ENCODE results near the gene CELSR1.

Gene CELSR1

DNA sequence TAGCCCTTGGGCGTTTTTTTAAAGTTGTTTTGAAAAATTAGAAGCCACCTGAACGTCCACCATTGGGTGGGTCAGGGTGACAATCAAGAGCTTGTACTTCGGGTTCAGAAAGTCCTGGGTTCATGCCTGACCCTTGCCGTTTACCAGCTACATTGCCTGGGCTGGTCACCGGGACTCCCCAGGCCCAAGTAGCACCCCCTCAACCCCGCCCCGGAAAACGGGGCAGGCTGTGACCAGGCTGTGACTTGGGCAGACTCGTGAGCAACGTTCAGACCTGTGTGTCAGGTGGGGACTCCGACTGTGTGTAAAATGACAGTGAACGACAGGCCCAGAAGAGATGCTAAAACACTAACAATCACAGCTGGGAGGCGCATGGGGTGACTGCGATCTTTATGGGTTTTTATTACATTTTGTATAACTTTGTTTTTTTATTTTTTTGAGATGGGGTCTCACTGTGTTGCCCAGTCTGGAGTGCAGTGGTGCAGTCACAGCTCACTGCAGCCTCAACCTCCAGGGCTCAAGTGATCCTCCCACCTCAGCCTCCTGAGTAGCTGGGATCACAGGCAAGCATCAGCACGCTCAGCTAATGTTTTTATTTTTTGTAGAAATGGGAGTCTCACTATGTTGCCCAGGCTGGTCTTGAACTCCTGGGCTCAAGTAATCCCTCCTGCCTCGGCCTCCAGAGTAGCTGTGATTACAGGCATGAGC, 145.1 kb downstream of the CELSR1 start:
- DNase-seq: no peak

DNA sequence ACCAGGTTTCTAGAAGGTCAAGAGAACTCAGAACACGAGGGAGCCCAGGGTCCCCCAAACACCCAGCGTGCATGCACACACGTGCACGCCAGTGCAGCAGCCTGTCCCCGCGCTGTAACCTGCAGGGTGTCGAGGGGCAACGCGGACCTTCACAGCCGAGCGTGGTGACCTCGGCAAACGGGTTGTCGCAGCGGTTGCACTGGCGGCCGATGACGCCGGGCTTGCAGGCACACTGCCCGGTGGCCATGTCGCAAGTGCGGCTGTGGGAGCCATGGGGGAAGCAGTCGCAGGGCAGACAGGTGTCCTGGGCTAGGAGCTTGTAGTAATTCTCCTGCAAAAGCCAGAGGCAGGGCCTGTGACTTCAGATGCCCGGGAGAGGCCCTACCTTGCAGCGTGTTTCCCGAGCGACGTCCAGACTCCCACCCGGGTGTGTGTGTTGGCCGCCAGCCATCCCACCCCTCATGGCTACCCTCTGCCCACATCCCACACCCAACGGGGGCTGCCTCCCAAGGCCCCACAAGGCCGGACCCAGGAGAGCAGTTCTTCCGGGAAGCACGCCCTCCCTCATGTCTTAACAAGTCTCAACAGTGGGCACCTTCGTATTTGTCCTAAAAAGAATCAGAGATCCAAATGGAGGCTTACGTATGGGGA, 145.8 kb downstream of the CELSR1 start:
- no peak for DNase-seq

DNA sequence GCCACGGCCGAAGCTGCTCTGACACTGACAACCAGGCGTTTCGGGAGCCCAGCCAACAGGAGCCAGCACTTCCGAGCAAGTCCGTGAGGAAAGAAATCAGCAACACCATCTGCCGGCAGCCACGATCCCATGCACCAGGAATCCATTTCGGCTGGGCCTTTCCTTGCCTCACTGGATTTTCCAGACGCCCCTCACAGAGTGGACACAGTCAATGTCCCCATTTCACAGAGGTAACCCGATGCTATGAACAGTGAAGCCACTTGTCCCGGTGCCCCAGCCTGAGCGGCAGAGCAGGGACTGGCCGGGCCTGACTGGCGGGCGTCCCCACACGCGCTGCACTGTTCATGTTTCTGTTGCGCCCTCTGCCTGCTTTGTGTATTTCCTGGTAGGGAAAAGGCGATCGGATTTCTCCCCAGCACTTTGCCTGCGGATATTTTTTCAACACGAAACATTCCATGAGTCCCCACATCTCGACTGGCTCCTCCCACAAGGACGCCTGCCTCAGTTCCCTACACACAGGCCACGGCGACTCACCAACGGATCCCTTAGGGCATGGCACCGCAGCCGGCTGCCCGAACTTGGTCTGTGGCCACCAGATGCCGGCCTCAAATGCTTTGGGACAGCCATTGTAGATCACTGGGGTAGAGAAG, 146.6 kb downstream of the CELSR1 start:
- DNase-seq: no peak

DNA sequence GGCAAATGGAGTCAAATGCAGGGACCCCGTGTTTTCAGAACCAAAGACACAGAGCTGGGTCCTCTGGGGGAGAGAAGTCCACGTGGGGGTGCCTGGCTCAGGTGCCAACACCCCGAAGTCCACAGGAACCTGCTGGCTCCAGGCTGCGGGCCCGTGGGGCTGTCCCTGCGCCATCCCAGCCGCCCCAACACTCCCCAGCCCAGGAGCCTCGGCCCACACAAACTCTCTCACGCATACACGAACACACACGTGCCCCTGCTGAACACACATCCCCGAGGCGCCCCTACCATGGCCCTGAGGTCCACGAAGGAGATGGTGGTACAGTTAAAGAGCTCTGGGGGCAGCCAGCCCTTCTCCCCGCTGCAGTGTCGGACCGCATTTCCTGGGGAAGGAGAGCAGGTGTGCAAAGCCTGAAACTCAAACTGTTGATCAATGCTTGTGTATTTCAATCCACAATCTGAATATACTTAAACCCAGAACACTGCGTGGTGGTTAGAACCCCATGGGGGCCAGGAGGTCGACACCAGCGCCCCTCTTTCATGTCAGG, 147.2 kb downstream of the CELSR1 start:
- no peak for DNase-seq

DNA sequence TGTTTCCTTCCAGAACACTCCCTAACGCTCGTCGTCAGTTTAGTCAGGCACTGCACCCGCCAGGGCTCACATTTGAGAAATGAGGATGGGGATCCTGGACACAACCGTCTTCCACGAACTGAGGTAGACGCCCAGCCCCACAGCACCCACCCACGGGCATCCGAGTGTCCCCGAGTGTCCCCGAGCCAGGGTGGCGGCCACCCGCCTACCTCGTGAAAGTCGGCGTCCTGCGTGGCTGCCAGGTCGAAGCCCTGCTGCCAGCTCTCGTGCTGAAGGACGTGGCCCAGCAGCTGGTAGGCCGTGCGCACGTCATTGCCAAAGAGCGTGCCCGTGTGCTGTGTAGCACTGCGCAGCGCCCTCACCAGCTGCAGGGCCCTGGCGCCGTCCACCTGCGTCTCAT, 148.3 kb downstream of the CELSR1 start:
- DNase-seq: no peak

DNA sequence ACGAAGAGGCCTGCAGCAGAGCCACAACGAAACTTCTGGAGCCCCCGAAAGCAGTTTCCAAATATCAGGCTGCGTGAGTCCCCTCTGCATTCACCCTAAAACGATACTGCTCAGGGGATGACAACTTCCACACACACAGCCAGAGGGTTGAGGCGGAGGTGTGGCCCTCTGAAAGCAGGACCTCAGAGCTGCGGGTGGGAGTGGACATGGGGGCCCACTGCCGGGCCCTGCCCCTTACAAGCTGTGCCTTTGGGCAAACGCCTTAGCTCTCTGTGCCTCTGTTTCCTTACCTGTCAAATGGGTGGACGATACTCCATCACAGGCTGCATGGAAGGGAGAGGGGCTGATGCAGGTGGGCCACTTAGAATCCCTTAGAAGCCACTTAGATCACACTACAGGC, 148.8 kb downstream of the CELSR1 start:
- DNase-seq: no peak

DNA sequence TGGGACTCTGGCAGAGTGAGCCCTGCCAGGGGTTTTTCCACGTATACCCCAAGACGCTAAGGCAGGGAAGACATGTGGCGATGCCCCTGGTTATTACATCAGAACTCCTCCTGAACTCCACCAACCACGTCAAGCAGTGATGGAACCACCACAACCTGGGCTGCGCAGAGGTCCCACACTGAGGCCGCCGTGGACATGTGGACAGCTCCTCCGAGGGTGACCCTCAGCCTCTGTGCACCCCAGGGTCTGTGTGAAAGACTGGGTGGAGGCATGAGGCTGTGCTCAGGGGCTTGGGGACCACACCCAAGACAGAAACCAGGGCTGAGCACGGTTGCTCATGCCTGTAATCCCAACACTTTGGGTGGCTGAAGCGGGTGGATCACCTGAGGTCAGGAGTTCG, 149.7 kb downstream of the CELSR1 start:
- DNase-seq: no peak

DNA sequence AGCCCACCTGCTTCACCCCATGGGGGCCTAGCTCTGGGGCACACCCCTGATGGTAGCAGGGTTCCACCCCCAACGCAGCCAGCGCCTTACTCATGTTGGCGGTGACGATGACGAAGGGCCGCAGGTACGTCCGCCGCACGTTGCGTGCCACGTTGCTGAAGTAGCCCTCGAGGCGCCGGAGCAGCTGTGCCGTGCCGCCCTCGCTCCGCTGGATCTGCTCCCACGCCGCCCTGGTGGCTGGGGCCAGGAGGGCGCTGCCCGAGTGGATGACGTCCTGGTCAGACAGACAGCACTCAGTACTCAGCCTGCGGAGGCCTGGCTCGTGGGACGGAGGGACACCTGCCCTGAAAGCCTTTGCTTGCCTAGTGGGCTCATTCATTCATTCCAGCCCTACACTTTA, 151.1 kb downstream of the CELSR1 start:
- no peak for DNase-seq

DNA sequence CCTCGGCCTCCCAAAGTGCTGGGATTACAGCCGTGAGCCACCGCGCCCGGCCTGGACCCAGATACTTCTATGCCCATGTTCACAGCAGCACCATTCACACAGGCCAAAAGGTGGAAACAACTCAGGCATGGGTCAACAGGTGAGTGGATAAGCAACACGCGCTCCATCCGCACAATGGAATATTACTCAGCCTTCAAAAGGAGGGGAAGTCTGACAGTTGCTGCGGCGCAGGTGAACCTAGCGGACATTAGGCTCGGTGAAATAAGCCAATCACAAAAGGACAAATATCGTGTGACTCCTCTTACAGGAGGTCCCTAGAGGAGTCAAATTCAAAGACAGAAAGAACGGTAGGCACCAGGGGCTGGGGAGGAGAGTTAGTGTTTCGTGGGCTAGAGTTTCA, 154.9 kb downstream of the CELSR1 start:
- no peak for DNase-seq

DNA sequence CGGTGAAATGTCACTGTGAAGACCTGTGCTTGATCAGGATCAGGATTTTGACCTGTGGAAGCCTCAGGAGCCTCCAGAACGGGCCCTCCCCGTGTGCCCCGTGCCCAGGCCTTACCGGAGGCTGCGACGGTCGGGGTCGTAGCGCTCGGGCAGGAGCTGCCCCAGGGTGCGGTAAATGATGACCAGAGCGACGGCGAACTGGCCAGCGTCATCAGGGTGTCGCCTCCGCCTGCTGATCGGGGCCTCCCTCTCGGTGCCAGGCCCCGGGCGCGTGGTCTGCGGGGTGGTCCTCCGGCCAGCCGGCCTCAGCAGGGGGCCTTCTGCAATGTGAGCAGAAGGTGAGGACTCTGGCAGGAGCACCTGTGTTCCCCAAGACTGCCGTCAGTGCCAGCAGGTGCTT, 155.7 kb downstream of the CELSR1 start:
- no peak for DNase-seq

DNA sequence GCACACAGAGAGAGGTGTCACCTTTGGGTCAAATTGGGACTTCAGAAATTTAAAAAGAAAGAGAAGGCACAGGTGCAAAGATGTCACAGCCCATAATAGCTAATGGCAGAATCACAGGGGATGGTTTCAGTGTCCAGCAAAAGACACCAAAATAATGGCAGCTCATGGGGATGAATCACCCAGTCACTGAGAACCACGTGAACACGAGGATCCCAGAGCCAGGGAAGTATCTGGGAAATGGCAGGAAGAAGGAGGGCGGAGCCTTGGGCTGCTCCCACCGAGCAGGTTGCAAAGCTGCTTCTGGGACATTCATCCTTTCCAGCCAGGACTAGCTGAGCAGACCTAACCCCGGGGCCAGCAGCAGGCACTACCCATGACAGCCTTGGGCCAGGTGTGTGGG, 156.3 kb downstream of the CELSR1 start:
- no peak for DNase-seq

DNA sequence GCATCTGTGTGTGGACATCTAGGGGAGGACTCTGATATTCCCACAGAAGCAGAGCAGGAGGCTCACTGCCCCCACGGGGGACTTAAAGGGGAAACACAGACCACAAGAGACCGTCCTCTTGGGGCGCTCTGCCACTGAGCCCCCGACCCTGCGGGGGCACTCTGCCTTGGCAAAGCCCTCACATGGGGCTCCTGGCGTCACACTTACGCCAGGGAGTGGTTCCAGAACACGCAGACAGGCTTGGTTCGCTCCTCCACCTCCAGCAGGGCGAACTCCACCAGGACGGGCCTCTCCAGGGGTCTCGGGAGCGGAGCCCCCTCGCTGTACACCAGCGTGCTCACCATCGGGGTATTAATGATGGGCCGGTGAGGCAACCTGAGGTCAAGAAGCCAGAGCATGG, 156.8 kb downstream of the CELSR1 start:
- DNase-seq: no peak

DNA sequence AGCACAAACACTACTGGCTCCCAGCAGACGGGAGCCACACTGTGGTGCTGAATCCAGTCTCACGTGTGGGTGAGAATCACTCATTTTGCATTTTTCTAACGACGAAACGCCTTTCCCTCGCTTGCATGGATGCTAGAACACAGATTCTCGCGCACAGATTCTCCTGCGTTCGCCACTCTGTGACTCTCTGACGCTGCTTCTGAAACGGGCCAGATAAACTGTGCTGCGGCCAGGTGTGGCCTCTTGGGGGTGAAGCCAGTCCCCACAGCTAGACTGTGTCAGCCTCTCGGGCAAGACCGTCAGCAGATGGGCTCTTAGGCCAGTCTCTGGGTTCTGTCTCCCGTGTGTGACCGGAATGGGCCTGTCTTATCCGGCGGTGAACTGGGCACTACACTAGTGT, 157.4 kb downstream of the CELSR1 start:
- no peak for DNase-seq

DNA sequence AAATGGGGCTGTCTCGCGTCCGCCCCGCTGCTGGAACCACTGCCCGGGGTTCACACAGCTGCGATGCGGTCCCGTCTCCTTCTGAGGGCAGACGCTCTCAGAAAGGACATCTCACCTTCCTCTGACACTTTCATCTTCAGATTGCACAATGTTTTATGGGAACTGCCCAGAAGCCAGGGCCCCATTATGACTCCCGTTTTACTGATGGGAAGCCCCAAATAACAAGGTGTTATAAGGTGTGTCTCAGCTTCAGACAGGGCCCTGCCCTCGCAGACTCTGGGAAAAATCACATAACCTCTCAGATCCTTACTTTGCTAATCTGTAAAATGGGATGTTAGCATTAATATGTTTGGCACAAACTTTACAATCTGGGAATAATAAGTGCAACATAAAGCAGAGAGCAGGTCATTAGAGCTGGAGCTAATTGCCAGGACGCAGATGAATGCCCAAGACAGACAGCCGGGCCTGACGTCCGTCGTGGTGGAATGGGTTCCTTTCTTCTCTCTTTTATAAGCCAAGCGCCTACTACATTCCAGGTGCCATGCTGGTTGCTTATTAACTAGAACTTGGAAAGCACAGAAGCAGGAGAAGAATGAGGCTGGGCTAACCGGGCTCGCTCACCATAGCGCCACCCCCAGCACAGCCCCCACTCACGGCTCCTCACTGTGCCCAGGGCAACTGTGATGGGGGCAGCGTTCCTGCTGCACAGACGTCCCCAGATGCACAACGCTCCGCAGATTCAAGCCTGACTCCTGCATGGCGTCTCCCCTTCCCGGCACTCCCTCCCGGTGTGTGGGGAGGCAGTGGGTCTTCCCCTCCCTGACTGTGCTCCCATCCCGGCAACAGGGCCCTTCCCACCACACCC, 158.1 kb downstream of the CELSR1 start:
- no peak for DNase-seq

DNA sequence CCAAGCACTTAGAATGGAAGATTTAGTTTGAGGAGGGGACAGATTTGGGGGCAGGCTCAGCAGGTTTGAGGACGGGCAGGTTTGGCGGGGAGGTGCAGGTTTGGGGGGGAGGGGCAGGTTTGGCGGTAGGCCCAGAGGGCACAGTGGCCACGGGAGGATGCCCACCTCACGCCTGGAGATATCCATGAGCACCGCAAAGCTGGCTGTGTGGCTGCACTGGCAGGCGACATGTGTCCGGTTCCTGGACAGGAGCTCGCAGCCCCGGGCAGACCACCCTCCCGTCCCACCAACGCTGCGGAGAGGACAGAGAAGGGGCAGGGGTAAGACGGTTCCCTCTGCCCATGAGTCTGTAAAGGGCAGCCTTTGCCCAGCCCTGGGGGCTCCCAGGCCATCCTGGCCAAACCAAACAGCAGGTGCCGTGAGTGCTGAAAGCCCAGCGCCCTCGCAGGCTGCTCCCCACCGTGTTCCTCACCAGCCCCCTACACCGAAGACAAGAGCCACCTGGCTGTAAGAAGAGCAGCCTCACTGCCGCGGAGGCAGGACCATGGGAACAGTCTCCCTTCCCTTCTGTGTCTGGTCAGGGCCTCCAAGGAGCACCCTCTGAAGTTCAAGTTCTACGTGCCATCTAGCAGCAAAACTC, 158.9 kb downstream of the CELSR1 start:
- DNase-seq: no peak

DNA sequence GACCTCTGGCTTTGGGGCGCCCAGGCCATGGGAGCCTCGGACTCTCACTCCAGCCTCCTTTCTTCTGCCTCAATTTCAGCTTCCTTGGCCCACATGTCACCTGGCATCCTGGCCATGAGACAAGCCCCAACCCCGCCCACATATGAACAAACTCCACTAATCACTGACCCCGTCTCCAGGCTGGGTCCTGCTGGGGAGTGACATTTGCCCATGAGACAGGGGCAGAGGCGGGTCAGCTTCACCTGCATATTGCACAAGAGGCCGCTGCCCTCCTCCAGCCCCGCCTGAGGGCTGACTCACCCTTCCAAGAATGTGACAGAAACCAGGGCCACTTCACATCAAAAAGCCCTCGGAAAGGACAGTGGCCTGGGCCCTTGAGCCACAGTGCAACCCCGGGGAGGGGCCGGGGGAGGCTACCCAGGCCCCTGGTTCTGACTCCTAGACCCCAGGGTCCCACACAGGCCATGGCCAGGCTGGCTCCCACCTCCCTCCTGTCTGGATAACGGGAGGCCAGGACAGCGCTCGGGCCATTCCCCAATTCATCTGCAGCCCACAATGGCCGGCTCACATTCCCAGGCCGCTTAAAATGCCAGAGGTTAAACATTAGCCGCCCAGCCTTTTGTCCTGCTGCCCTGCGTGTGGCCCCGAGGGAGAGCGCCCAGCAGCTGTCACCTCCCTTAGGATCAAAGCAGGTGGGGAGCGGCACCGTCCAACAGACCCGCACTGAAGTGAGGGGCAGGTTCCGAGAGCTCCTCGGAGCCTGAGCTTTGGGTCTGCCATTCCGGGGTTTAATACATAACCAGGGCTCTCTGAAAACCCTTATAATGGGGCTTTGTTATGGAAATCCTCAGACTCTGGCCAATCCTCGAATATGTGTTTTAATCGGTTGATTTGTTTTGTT, 159.6 kb downstream of the CELSR1 start:
- DNase-seq: no peak

DNA sequence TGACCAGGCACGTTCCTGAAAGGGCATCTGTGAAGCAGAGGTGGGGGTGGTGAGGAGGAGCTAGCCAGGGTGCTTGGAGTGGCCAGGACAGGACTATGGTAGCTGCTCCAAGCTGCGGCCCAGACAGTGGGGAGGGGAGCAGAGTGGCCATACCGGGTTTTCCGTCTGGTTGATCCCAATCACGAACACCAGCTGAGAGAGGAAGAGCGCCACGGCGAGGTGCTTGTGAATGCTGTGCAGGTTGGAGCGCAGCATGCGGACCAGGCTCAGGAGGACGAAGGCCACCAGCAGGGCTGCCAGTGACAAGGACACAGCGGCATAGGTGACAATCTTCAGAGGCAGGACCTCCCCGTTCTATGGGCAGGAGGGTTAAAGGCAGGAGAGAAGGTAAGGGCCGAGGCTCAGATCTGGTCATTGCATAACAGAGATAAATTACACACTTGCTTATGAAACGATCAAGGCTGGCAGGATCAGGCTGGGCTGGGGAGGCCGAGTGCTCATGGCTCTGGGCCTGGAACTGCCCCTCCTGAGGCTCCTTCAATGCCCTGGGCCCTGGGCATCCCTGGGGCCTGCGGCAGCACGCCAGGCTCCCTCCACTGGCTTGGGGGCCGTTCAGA, 160.4 kb downstream of the CELSR1 start:
- no peak for DNase-seq

DNA sequence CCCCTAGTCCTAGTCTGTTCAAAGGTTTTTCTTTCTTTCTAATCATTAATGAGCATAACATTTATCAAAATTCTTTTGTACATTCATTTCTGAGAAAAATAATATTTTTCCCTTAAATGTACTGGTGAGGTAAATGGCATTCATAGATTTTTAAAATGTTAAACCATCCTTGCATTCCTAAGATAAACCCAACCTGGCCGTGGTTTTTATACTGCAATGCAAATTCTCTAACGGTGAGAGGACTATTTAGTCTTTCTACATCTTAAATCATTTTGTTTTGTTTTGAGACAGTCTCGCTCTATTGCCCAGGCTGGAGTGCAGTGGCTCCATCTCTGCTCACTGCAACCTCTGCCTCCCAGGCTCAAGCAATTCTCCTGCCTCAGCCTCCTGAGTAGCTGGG, 161.3 kb downstream of the CELSR1 start:
- DNase-seq: no peak

DNA sequence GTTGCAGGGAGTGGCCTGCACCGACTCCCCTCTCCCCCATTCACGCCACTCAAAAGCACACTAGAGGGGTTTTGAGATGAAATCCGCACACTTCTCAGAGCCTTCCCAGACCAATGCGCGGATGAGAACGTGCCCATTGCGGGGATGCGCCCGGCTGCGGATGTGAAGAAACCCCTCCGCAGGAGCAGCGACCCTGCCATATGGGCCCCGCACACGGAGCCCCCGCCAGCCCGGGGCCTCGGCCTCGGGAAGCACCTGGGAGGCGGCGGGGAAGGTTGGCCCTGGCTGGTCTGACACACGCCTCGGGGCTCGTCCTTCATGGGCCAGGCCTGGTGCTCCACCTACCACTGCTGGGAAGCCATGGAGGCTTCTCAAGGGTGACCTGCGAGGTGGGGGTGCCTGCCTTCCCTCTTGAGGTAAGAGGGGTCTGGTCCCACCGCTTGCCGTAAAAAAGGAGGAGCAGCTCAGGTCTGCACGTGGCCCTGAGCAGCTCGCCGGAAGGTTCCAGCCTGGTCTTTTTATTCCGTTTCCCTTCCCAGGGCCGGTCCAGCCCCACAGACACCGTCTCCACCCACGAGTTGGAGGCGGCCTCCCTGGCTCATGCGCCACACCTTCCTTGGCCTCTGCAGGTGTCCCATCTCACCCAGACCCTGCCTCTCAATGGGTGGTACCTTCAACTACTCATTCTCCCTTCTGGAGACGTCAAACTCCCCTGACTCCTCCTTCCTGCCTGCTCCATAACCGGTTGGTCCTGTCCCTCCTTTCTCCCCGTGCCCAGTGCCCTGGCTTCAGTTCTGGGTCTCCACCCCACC, 162.6 kb downstream of the CELSR1 start:
- DNase-seq: no peak
